ENCODE data around the gene MRPS24. TPM values are rescaled to one million over a fixed set of nuclear protein-coding genes. Genes with fewer than 3 reads are reported as not detected.
"Not testable (repeated sequence)": the region's sequence is repeated elsewhere in the genome, so short reads cannot be mapped to it uniquely, and the experiment has no call there.

The MRPS24 gene
- total and polyA plus RNA-seq, 2 donors = 80.5 to 107 TPM

DNA sequence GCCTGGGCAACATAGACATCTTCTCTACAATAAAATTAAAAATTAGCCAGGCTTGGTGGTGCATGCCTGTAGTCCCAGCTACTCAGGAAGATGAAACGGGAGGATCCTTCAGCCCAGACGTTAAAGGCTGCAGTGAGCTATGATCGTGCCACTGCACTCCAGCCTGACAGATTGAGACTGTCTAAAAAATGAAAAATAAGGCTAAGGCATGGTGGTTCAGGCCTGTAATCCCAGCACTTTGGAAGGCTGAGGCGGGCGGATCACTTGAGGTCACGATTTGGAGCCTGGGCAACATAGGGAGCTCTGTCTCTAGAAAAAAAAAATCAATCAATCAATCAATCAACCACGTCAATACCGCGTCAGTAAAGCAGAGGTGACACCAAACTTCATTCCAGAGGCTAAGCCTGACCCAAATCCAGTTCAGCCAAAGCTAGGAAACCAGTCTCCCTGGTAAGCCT is 31.1 kb downstream of the MRPS24 start:
- no peak for DNase-seq (ENCODE audit: low read depth in 6 of 9, low spot score in 9 of 9)
- H3K27ac ChIP-seq (ENCODE audit: low read depth in 1 of 2, low read length in 1 of 2) = no peak overlapping the region
- no peaks in the 10 kb centered on the region for H3K36me3 ChIP-seq (ENCODE audit: control insufficient read depth in 2 of 2, insufficient read depth in 2 of 2, low read length in 1 of 2)
- no peak overlapping the region for H3K4me3 ChIP-seq (ENCODE audit: low read length in 2 of 2)
- WGBS = 97% methylated on average over 9 of the region's 9 CpGs
- H3K4me1 ChIP-seq (ENCODE audit: control insufficient read depth in 2 of 2, insufficient read depth in 2 of 2, low read length in 2 of 2) = peaks cover 0 to 7% of the 10 kb centered on the region in 2 donors
- H3K9me3 ChIP-seq (ENCODE audit: control insufficient read depth in 2 of 2, insufficient read depth in 1 of 2, low read length in 1 of 2) = no peaks in the 10 kb centered on the region
- H3K27me3 ChIP-seq (ENCODE audit: control insufficient read depth in 2 of 2, insufficient read depth in 1 of 2, low read length in 1 of 2) = no peaks in the 10 kb centered on the region

- Histone ChIP-seq H3K9me3 (ENCODE audit: control insufficient read depth in 2 of 2, insufficient read depth in 1 of 2, low read length in 1 of 2) (no peaks in the 10 kb centered on the region), H3K4me3 (ENCODE audit: low read length in 2 of 2) (peak overlapping the region in 1 of 2 donors; percentile 3), H3K27ac (ENCODE audit: low read depth in 1 of 2, low read length in 1 of 2) (no peak overlapping the region), H3K27me3 (ENCODE audit: control insufficient read depth in 2 of 2, insufficient read depth in 1 of 2, low read length in 1 of 2) (no peaks in the 10 kb centered on the region), H3K36me3 (ENCODE audit: control insufficient read depth in 2 of 2, insufficient read depth in 2 of 2, low read length in 1 of 2) (no peaks in the 10 kb centered on the region), H3K4me1 (ENCODE audit: control insufficient read depth in 2 of 2, insufficient read depth in 2 of 2, low read length in 2 of 2) (peaks cover 0 to 7% of the 10 kb centered on the region in 2 donors)
- DNase-seq (ENCODE audit: low read depth in 6 of 9, low spot score in 9 of 9) = peak in 7 of 9 donors; percentile 10 to 67 (median 34)
- WGBS = 69% methylated on average over 8 of the region's 8 CpGs
These were observed 34.7 kb downstream of the MRPS24 start for GRCh38 chr7:43834463-43835251.

- H3K36me3 ChIP-seq (ENCODE audit: control insufficient read depth in 2 of 2, insufficient read depth in 2 of 2, low read length in 1 of 2); H3K27ac ChIP-seq (ENCODE audit: low read depth in 1 of 2, low read length in 1 of 2); H3K27me3 ChIP-seq (ENCODE audit: control insufficient read depth in 2 of 2, insufficient read depth in 1 of 2, low read length in 1 of 2); DNase-seq (ENCODE audit: low read depth in 6 of 9, low spot score in 9 of 9); H3K4me3 ChIP-seq (ENCODE audit: low read length in 2 of 2); H3K4me1 ChIP-seq (ENCODE audit: control insufficient read depth in 2 of 2, insufficient read depth in 2 of 2, low read length in 2 of 2); H3K9me3 ChIP-seq (ENCODE audit: control insufficient read depth in 2 of 2, insufficient read depth in 1 of 2, low read length in 1 of 2): not testable (repeated sequence)
These were observed 38.4 kb downstream of the MRPS24 start for GRCh38 chr7:43830917-43831316.

- 90% methylated on average over 5 of the region's 5 CpGs for WGBS
- Histone ChIP-seq H3K27me3 (ENCODE audit: control insufficient read depth in 2 of 2, insufficient read depth in 1 of 2, low read length in 1 of 2) (peaks cover 0 to 13% of the 10 kb centered on the region in 2 donors), H3K27ac (ENCODE audit: low read depth in 1 of 2, low read length in 1 of 2) (no peak overlapping the region), H3K4me1 (ENCODE audit: control insufficient read depth in 2 of 2, insufficient read depth in 2 of 2, low read length in 2 of 2) (no peaks in the 10 kb centered on the region), H3K4me3 (ENCODE audit: low read length in 2 of 2) (no peak overlapping the region), H3K36me3 (ENCODE audit: control insufficient read depth in 2 of 2, insufficient read depth in 2 of 2, low read length in 1 of 2) (no peaks in the 10 kb centered on the region), H3K9me3 (ENCODE audit: control insufficient read depth in 2 of 2, insufficient read depth in 1 of 2, low read length in 1 of 2) (no peaks in the 10 kb centered on the region)
- no peak for DNase-seq (ENCODE audit: low read depth in 6 of 9, low spot score in 9 of 9)
These were observed 43.9 kb downstream of the MRPS24 start for GRCh38 chr7:43825391-43825808.

GRCh38 chr7:43824963-43825362 is 44.4 kb downstream of the MRPS24 start:
- no peak for DNase-seq (ENCODE audit: low read depth in 6 of 9, low spot score in 9 of 9)
- no peaks in the 10 kb centered on the region for H3K4me1 ChIP-seq (ENCODE audit: control insufficient read depth in 2 of 2, insufficient read depth in 2 of 2, low read length in 2 of 2)
- H3K4me3 ChIP-seq (ENCODE audit: low read length in 2 of 2) = no peak overlapping the region
- H3K36me3 ChIP-seq (ENCODE audit: control insufficient read depth in 2 of 2, insufficient read depth in 2 of 2, low read length in 1 of 2) = no peaks in the 10 kb centered on the region
- WGBS = 42% methylated on average over 1 of the region's 1 CpG
- peaks cover 0 to 13% of the 10 kb centered on the region in 2 donors for H3K27me3 ChIP-seq (ENCODE audit: control insufficient read depth in 2 of 2, insufficient read depth in 1 of 2, low read length in 1 of 2)
- H3K9me3 ChIP-seq (ENCODE audit: control insufficient read depth in 2 of 2, insufficient read depth in 1 of 2, low read length in 1 of 2) = no peaks in the 10 kb centered on the region
- H3K27ac ChIP-seq (ENCODE audit: low read depth in 1 of 2, low read length in 1 of 2) = no peak overlapping the region

DNA sequence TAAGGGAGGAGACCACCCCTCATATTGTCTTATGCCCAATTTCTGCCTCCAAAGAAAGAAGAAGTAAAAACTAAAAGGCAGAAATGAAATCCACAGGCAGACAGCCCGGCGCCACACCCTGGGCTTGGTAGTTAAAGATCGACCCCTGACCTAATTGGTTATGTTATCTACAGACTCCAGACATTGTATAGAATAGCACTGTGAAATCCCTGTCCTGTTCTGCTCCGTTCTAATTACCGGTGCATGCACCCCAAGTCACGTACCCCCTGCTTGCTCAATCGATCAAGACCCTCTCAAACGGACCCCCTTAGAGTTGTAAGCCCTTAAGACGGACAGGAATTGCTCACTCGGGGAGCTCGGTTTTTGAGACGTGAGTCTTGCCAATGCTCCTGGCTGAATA is 44.8 kb downstream of the MRPS24 start:
- not testable (repeated sequence) for H3K27ac ChIP-seq (ENCODE audit: low read depth in 1 of 2, low read length in 1 of 2); H3K4me3 ChIP-seq (ENCODE audit: low read length in 2 of 2); H3K9me3 ChIP-seq (ENCODE audit: control insufficient read depth in 2 of 2, insufficient read depth in 1 of 2, low read length in 1 of 2); H3K36me3 ChIP-seq (ENCODE audit: control insufficient read depth in 2 of 2, insufficient read depth in 2 of 2, low read length in 1 of 2); DNase-seq (ENCODE audit: low read depth in 6 of 9, low spot score in 9 of 9); H3K4me1 ChIP-seq (ENCODE audit: control insufficient read depth in 2 of 2, insufficient read depth in 2 of 2, low read length in 2 of 2)
- H3K27me3 ChIP-seq (ENCODE audit: control insufficient read depth in 2 of 2, insufficient read depth in 1 of 2, low read length in 1 of 2) = peaks cover 0 to 13% of the 10 kb centered on the region in 2 donors
- 85% methylated on average over 12 of the region's 12 CpGs for WGBS

GRCh38 chr7:43823941-43824340 is 45.4 kb downstream of the MRPS24 start:
- Histone ChIP-seq H3K4me1 (ENCODE audit: control insufficient read depth in 2 of 2, insufficient read depth in 2 of 2, low read length in 2 of 2) (no peaks in the 10 kb centered on the region), H3K9me3 (ENCODE audit: control insufficient read depth in 2 of 2, insufficient read depth in 1 of 2, low read length in 1 of 2) (no peaks in the 10 kb centered on the region), H3K4me3 (ENCODE audit: low read length in 2 of 2) (no peak overlapping the region), H3K36me3 (ENCODE audit: control insufficient read depth in 2 of 2, insufficient read depth in 2 of 2, low read length in 1 of 2) (no peaks in the 10 kb centered on the region), H3K27ac (ENCODE audit: low read depth in 1 of 2, low read length in 1 of 2) (no peak overlapping the region), H3K27me3 (ENCODE audit: control insufficient read depth in 2 of 2, insufficient read depth in 1 of 2, low read length in 1 of 2) (peaks cover 0 to 13% of the 10 kb centered on the region in 2 donors)
- 95% methylated on average over 6 of the region's 6 CpGs for WGBS
- DNase-seq (ENCODE audit: low read depth in 6 of 9, low spot score in 9 of 9) = no peak

DNA sequence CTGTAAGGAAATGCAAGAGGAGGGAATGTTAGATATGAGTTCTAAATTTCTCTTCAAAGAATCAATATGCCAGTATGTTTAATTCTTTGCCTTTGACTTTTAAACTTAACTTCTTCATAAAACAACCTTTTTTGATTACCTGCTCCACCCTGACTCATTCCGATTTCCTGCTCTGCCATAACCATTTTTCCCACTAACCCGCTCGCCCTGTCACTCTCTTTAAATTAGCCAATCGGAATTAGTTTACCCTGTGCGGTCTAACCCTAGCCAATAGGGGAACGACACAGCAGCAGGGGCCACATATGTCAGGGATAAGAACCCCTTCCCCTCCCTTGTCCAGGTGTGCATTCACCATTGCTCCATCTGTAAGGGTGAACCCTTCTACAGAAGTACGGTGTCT is 45.9 kb downstream of the MRPS24 start:
- H3K4me1 ChIP-seq (ENCODE audit: control insufficient read depth in 2 of 2, insufficient read depth in 2 of 2, low read length in 2 of 2); H3K27ac ChIP-seq (ENCODE audit: low read depth in 1 of 2, low read length in 1 of 2); H3K4me3 ChIP-seq (ENCODE audit: low read length in 2 of 2); DNase-seq (ENCODE audit: low read depth in 6 of 9, low spot score in 9 of 9); H3K9me3 ChIP-seq (ENCODE audit: control insufficient read depth in 2 of 2, insufficient read depth in 1 of 2, low read length in 1 of 2); H3K36me3 ChIP-seq (ENCODE audit: control insufficient read depth in 2 of 2, insufficient read depth in 2 of 2, low read length in 1 of 2): not testable (repeated sequence)
- peaks cover 0 to 13% of the 10 kb centered on the region in 2 donors for H3K27me3 ChIP-seq (ENCODE audit: control insufficient read depth in 2 of 2, insufficient read depth in 1 of 2, low read length in 1 of 2)
- WGBS = 97% methylated on average over 7 of the region's 7 CpGs
